NCI-H1092 treated with DMSO at 0.1 percent for 48 hours (cell line): ENCODE data around the gene BLOC1S1.
A peak's percentile ranks its signal among the peaks of the same experiment; 100 is the strongest.

Source experiments
- DNase-seq: peaks from one replicate; lab custom pipeline; 2025; lab: John Stamatoyannopoulos, UW

BLOC1S1 gene

GRCh38 chr12:55715833-55716581, at the start of gene BLOC1S1:
Gene BLOC1S1 (plus strand): TSS chr12:55716046. CDS start chr12:55716052, 6 bp downstream.
- peak; percentile 78 for DNase-seq

GRCh38 chr12:55666508-55666907, 49.3 kb upstream of the BLOC1S1 start:
- DNase-seq: no peak

- DNase-seq: no peak
Observed at GRCh38 chr12:55670276-55670675, 45.6 kb upstream of the BLOC1S1 start.

- DNase-seq: no peak
Observed at GRCh38 chr12:55671746-55672145, 44.1 kb upstream of the BLOC1S1 start.

- DNase-seq: no peak
Observed at GRCh38 chr12:55673638-55674037, 42.2 kb upstream of the BLOC1S1 start.

GRCh38 chr12:55675666-55676065, 40.2 kb upstream of the BLOC1S1 start:
- DNase-seq: no peak

GRCh38 chr12:55676707-55677106, 39.1 kb upstream of the BLOC1S1 start:
- no peak for DNase-seq

- no peak for DNase-seq
Observed at GRCh38 chr12:55679691-55680090, 36.2 kb upstream of the BLOC1S1 start.

- no peak for DNase-seq
Observed at GRCh38 chr12:55681142-55682077, 34.4 kb upstream of the BLOC1S1 start.

- no peak for DNase-seq
Observed at GRCh38 chr12:55682087-55682796, 33.6 kb upstream of the BLOC1S1 start.

- DNase-seq: no peak
Observed at GRCh38 chr12:55683676-55684075, 32.2 kb upstream of the BLOC1S1 start.

GRCh38 chr12:55684761-55685370, 31.0 kb upstream of the BLOC1S1 start:
- DNase-seq: no peak

GRCh38 chr12:55685671-55686070, 30.2 kb upstream of the BLOC1S1 start:
- no peak for DNase-seq

GRCh38 chr12:55686366-55687010, 29.4 kb upstream of the BLOC1S1 start:
- no peak for DNase-seq

- no peak for DNase-seq
Observed at GRCh38 chr12:55687746-55688145, 28.1 kb upstream of the BLOC1S1 start.

GRCh38 chr12:55688716-55689655, 26.9 kb upstream of the BLOC1S1 start:
- no peak for DNase-seq

GRCh38 chr12:55692631-55693322, 23.1 kb upstream of the BLOC1S1 start:
- DNase-seq: no peak

GRCh38 chr12:55693323-55694187, 22.3 kb upstream of the BLOC1S1 start:
- no peak for DNase-seq

- DNase-seq: no peak
Observed at GRCh38 chr12:55694188-55694515, 21.7 kb upstream of the BLOC1S1 start.
